CD4-positive, alpha-beta T cell (primary cell): ENCODE results near the gene KCTD16. TPM values are rescaled to one million over a fixed set of nuclear protein-coding genes. Genes with fewer than 3 reads are reported as not detected.

Experiments
- ATAC-seq: fragments of 200-7000 bp; cut with Tn5 transposase; one replicate; pipeline ENCODE4 v1.10.0; 2022; ENCODE audit warnings: mild to moderate bottlenecking; ENCODE audit not compliant: poor library complexity
- CTCF ChIA-PET: fragments of 350-600 bp; sonication (Branson Sonifier 250); formaldehyde crosslinking; loops from one replicate; lab custom pipeline; 2021; ENCODE audit warnings: antibody characterized with exemption, inconsistent platforms; lab: Charles Lee
- POLR2A ChIA-PET: fragments of 350-600 bp; sonication (Branson Sonifier 250); formaldehyde crosslinking; loops from one replicate; lab custom pipeline; 2021; ENCODE audit warnings: antibody characterized with exemption, inconsistent platforms; lab: Charles Lee
- DNase-seq, 14 experiments: peaks; one replicate each; pipeline ENCODE4 v3.0.0-alpha.2; 2013 to 2020; ENCODE audit warnings: mixed read lengths in 2 of 14
- H3K27ac ChIP-seq, 2 donors: one replicate each; pipeline versions ENCODE4 v1.5.1 to v1.7.0; 2013; ENCODE audit warnings: low read length in 2 of 2, low read depth in 1 of 2, mild to moderate bottlenecking in 1 of 2
- H3K27me3 ChIP-seq, 2 experiments: 1 replicate in 1 of 2; 2 replicates in 1 of 2; pipeline versions ENCODE4 v1.6.1 to v1.7.0; 2013; ENCODE audit warnings: low read length in 2 of 2, control low read depth in 1 of 2, mild to moderate bottlenecking in 1 of 2, moderate library complexity in 1 of 2; ENCODE audit not compliant: insufficient read depth in 2 of 2, control insufficient read depth in 1 of 2
- H3K36me3 ChIP-seq: one replicate; pipeline ENCODE4 v1.6.1; 2013; ENCODE audit warnings: low read length, control low read depth; ENCODE audit not compliant: insufficient read depth
- H3K4me1 ChIP-seq: one replicate; pipeline ENCODE4 v1.6.1; 2013; ENCODE audit warnings: low read length, control low read depth; ENCODE audit not compliant: insufficient read depth
- H3K4me3 ChIP-seq: one replicate; pipeline ENCODE4 v1.5.1; 2013; ENCODE audit warnings: mild to moderate bottlenecking, low read length, moderate library complexity
- H3K9me3 ChIP-seq, 2 experiments: 1 replicate in 1 of 2; 2 replicates in 1 of 2; pipeline versions ENCODE4 v1.6.1 to v1.7.0; 2013; ENCODE audit warnings: low read length in 2 of 2, mild to moderate bottlenecking in 2 of 2, control low read depth in 1 of 2, moderate library complexity in 1 of 2; ENCODE audit not compliant: control insufficient read depth in 1 of 2, insufficient read depth in 1 of 2
- H3K27ac Mint-ChIP-seq: one replicate; pipeline ENCODE4 v1.8.0; 2020; ENCODE audit warnings: mixed read lengths
- H3K27me3 Mint-ChIP-seq: one replicate; pipeline ENCODE4 v1.8.0; 2021; ENCODE audit warnings: mixed read lengths
- H3K36me3 Mint-ChIP-seq: one replicate; pipeline ENCODE4 v1.8.0; 2021; ENCODE audit warnings: low read depth, mixed read lengths
- H3K4me1 Mint-ChIP-seq: one replicate; pipeline ENCODE4 v1.8.0; 2021; ENCODE audit warnings: low read depth, mixed read lengths
- H3K4me3 Mint-ChIP-seq: one replicate; pipeline ENCODE4 v1.8.0; 2020; ENCODE audit warnings: mild to moderate bottlenecking, mixed read lengths
- H3K9me3 Mint-ChIP-seq: one replicate; pipeline ENCODE4 v1.8.0; 2020; ENCODE audit warnings: mixed read lengths
- CTCF ChIP-seq: fragments of 200-600 bp; IDR thresholded peaks from one replicate; pipeline ENCODE4 v1.8.0; 2022; ENCODE audit warnings: antibody characterized with exemption, mild to moderate bottlenecking
- intact Hi-C, 2 experiments: fragments of 100-400 bp; cut with DNase I in 1 of 2; cut with micrococcal nuclease in 1 of 2; formaldehyde crosslinking; loops; one replicate each; pipeline versions ENCODE4 v1.15.1 to v1.9.0; 2023 to 2025; cut with DNase I, micrococcal nuclease
- total RNA-seq, 174 experiments: library from RNA in 2 of 174; stranded (reverse) in 2 of 174; gene quantifications; one replicate each; pipeline ENCODE4 v1.2.3 and lab custom pipeline; 2021 to 2026

KCTD16 gene
- total RNA-seq, 2 experiments from 2014 or later: not detected

- Histone ChIP-seq H3K36me3 (no peaks in the 10 kb centered on the region), H3K4me3 (no peak overlapping the region), H3K27me3 (no peaks in the 10 kb centered on the region), H3K4me1 (no peaks in the 10 kb centered on the region), H3K9me3 (no peaks in the 10 kb centered on the region), H3K27ac (no peak overlapping the region)
- no peaks in the 10 kb centered on the region for H3K27me3 Mint-ChIP-seq
- no peak for TF ChIP-seq CTCF
- no peak overlapping the region for H3K27ac Mint-ChIP-seq
- H3K4me3 Mint-ChIP-seq: no peak overlapping the region
- intact Hi-C loops: no loop called here
- ChIA-PET POLR2A (no interaction called here), CTCF (no interaction called here)
- no peaks in the 10 kb centered on the region for H3K4me1 Mint-ChIP-seq
- ATAC-seq (no peak), DNase-seq (no peak)
- no peaks in the 10 kb centered on the region for H3K36me3 Mint-ChIP-seq
- peaks cover 2% of the 10 kb centered on the region for H3K9me3 Mint-ChIP-seq
Measured at GRCh38 chr5:144391044-144391443, 220.4 kb downstream of the KCTD16 start.

DNA sequence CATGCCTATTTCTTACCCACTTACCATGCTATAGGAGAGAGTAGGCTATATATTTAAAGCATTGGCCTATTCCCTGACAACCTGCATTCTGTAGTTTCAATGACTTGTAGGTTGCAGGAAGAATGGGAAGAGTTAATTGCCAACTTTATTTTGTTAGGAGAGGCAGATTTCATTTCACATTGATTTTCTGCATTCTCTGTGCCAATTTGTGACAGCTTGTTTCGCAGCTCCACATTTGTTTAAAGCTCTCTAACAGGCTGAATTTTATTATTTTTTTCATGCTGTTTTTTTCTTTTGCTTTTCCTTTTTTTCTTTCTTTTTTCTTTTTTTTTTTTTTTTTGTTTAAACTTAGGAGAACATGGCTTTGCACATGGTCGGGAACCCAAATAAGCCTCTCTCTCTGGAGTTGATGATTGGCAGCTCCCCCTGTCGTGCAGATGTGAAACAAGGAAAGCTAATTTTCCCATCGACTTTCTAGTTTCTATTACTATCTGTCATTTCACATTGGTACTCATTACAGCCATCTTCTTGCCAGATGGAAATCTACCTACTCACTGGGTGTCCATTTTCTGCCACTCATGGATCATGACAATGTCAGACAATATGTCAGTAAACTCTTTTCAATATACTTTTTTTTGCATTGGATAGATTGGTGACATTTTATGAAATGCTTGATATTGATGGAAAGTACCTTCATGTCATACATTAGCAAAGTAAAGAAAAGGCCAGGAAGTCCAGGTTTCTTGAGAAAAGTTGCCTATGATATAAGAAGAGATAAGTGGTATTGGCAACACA is 223.2 kb downstream of the KCTD16 start:
- intact Hi-C loops: no loop called here
- Histone ChIP-seq H3K4me3 (no peak overlapping the region), H3K27ac (no peak overlapping the region), H3K4me1 (no peaks in the 10 kb centered on the region), H3K36me3 (no peaks in the 10 kb centered on the region), H3K9me3 (no peaks in the 10 kb centered on the region), H3K27me3 (no peaks in the 10 kb centered on the region)
- Mint-ChIP-seq H3K4me3 (no peak overlapping the region), H3K36me3 (no peaks in the 10 kb centered on the region), H3K27ac (no peak overlapping the region), H3K4me1 (no peaks in the 10 kb centered on the region), H3K27me3 (no peaks in the 10 kb centered on the region), H3K9me3 (peaks cover 2% of the 10 kb centered on the region)
- TF ChIP-seq CTCF: no peak
- POLR2A ChIA-PET: no interaction called here
- CTCF ChIA-PET: no interaction called here
- ATAC-seq: no peak
- no peak for DNase-seq

- CTCF ChIA-PET: no interaction called here
- DNase-seq (no peak), ATAC-seq (no peak)
- no peak overlapping the region for H3K27ac ChIP-seq
- H3K4me1 ChIP-seq: no peaks in the 10 kb centered on the region
- Mint-ChIP-seq H3K4me3 (no peak overlapping the region), H3K27ac (no peak overlapping the region), H3K9me3 (peaks cover 2% of the 10 kb centered on the region), H3K36me3 (no peaks in the 10 kb centered on the region), H3K27me3 (no peaks in the 10 kb centered on the region), H3K4me1 (no peaks in the 10 kb centered on the region)
- H3K9me3 ChIP-seq: no peaks in the 10 kb centered on the region
- TF ChIP-seq CTCF: no peak
- no peak overlapping the region for H3K4me3 ChIP-seq
- POLR2A ChIA-PET: no interaction called here
- no peaks in the 10 kb centered on the region for H3K36me3 ChIP-seq
- no peaks in the 10 kb centered on the region for H3K27me3 ChIP-seq
- intact Hi-C loops: no loop called here
Measured at GRCh38 chr5:144395704-144396103, 225.0 kb downstream of the KCTD16 start.
